Measurements from ENCODE around the gene PCSK6. TPM values are rescaled to one million over a fixed set of nuclear protein-coding genes. Genes with fewer than 3 reads are reported as not detected.
A peak's percentile ranks its signal among the peaks of the same experiment; 100 is the strongest.

The PCSK6 gene
- total and polyA plus RNA-seq, 2 of the 8 experiments (the other 6 are each of a cell fraction or from before 2014, with no cell fraction given) = 1.9 to 4.0 TPM

- Histone ChIP-seq H2BK5ac (ENCODE audit: low read depth, low read length) (no peak overlapping the region), H2BK20ac (ENCODE audit: low read length) (no peak overlapping the region), H4K8ac (ENCODE audit: extremely low read depth, insufficient read depth, low read length) (no peak overlapping the region), H3K56ac (replicated peaks; ENCODE audit: insufficient read length, low read depth, low read length) (no peak overlapping the region), H4K5ac (ENCODE audit: insufficient read length, low read depth, low read length) (no peak overlapping the region), H2BK120ac (replicated peaks; ENCODE audit: low read depth, low read length) (no peak overlapping the region), H3K4me2 (ENCODE audit: insufficient read depth in 1 of 2, low read depth in 2 of 2, low read length in 2 of 2) (no peak overlapping the region), H3K18ac (ENCODE audit: extremely low read depth, low read length) (no peak overlapping the region), H3K9me3 (ENCODE audit: insufficient read depth in 2 of 2, low read depth in 1 of 2, low read length in 1 of 2) (peaks cover 0 to 6% of the 10 kb centered on the region in 2 experiments; a peak in 2 of 4 replicates), H2AK5ac (ENCODE audit: low read depth, low read length) (no peak overlapping the region), H3K23me2 (ENCODE audit: low read depth, low read length) (peaks cover 6% of the 10 kb centered on the region; the same call in 1 of the 2 replicates), H3K27ac (ENCODE audit: low read depth, low read length) (no peak overlapping the region), H3K14ac (ENCODE audit: insufficient read length) (no peak overlapping the region), H3K23ac (ENCODE audit: insufficient read length) (no peak overlapping the region), H3K27me3 (replicated peaks in 1 of 4; ENCODE audit: control insufficient read depth in 3 of 4, extremely low read depth in 1 of 4, insufficient read depth in 3 of 4, low read length in 3 of 4) (peaks cover 10 to 32% (median 25%) of the 10 kb centered on the region in 4 experiments), H2BK15ac (ENCODE audit: low read length) (no peak overlapping the region), H4K20me1 (replicated peaks in 1 of 2; ENCODE audit: control insufficient read depth in 1 of 2, insufficient read depth in 2 of 2, low read length in 2 of 2) (peaks cover 0 to 1% of the 10 kb centered on the region in 2 experiments), H3K4me1 (replicated peaks in 1 of 4; ENCODE audit: control insufficient read depth in 3 of 4, insufficient read depth in 4 of 4, low read length in 3 of 4) (peaks cover 0 to 26% (median 14%) of the 10 kb centered on the region in 4 experiments; a peak in 5 of 7 replicates), H3K36me3 (ENCODE audit: control insufficient read depth in 2 of 4, insufficient read depth in 4 of 4, low read length in 3 of 4) (peaks cover 0 to 6% (median 0%) of the 10 kb centered on the region in 4 experiments; a peak in 1 of 8 replicates), H2AFZ (ENCODE audit: low read length) (no peak overlapping the region), H2BK12ac (ENCODE audit: low read depth, low read length) (no peak overlapping the region), H3K79me1 (ENCODE audit: low read depth, low read length) (no peaks in the 10 kb centered on the region), H3K79me2 (ENCODE audit: control insufficient read depth in 1 of 2, insufficient read depth in 2 of 2, low read length in 2 of 2) (no peaks in the 10 kb centered on the region), H3K4me3 (ENCODE audit: extremely low read depth in 1 of 4, insufficient read depth in 2 of 4, low read depth in 3 of 4, low read length in 4 of 4) (no peak overlapping the region), H3K4ac (replicated peaks; ENCODE audit: insufficient read length, low read depth, low read length) (no peak overlapping the region), H4K91ac (replicated peaks; ENCODE audit: insufficient read length, low read length) (no peak overlapping the region), H3K9ac (replicated peaks in 1 of 4; ENCODE audit: extremely low read depth in 1 of 4, low read depth in 3 of 4, low read length in 3 of 4) (no peak overlapping the region)
- ChIA-PET CTCF (ENCODE audit: partially characterized antibody) (interaction anchor here (0.6 to 3.3 kb wide), 5 partner anchors 9 to 172 kb away, joined by 3 to 19 read pairs (median 4); no protein-coding TSS in a partner anchor), POLR2A (ENCODE audit: partially characterized antibody) (interaction anchor here (0.7 kb wide), 1 partner anchor 9 kb away, joined by 3 read pairs; no protein-coding TSS in a partner anchor)
- 97% methylated on average over 7 of the region's 7 CpGs; no CpG with 5 or more reads in 1 of the 2 experiments for WGBS, 2 experiments (ENCODE audit: extremely low coverage in 1 of 2, insufficient coverage in 1 of 2, insufficient read length in 1 of 2, insufficient replicate concordance in 2 of 2, low coverage in 1 of 2, low lambda C conversion rate in 2 of 2, missing lambda C conversion rate in 1 of 2)
- FAIRE-seq = no peak
- DNase-seq (ENCODE audit: low read depth in 1 of 2, low spot score in 2 of 2) = peak in 1 of 2 experiments; percentile 37
- TF ChIP-seq ASH2L (IDR thresholded peaks at IDR 0.05; ENCODE audit: low read length) (no peak), SP4 (IDR thresholded peaks at IDR 0.05; ENCODE audit: low read length) (no peak), POLR2A (IDR thresholded peaks at IDR 0.05; ENCODE audit: control extremely low read depth in 1 of 2, low read depth in 2 of 2, low read length in 2 of 2) (no peak), GTF2F1 (IDR thresholded peaks at IDR 0.05; ENCODE audit: borderline replicate concordance, low read depth, low read length) (no peak), SRF (IDR thresholded peaks at IDR 0.05; ENCODE audit: low read depth, low read length) (no peak), SP1 (IDR thresholded peaks at IDR 0.05; ENCODE audit: low read depth, low read length) (no peak), RAD21 (IDR thresholded peaks at IDR 0.05 in 1 of 2, conservative IDR thresholded peaks at IDR 0.05 in 1 of 2; ENCODE audit: low read depth in 2 of 2, low read length in 2 of 2) (no peak), SP2 (IDR thresholded peaks at IDR 0.05; ENCODE audit: low read length) (no peak), TCF12 (IDR thresholded peaks at IDR 0.05; ENCODE audit: low read depth, low read length) (no peak), RFX5 (IDR thresholded peaks at IDR 0.05; ENCODE audit: borderline replicate concordance, low read depth, low read length) (no peak), CREB1 (IDR thresholded peaks at IDR 0.05) (no peak)
- TF ChIP-seq, protein P1, sequence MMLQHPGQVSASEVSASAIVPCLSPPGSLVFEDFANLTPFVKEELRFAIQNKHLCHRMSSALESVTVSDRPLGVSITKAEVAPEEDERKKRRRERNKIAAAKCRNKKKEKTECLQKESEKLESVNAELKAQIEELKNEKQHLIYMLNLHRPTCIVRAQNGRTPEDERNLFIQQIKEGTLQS (IDR thresholded peaks at IDR 0.05; ENCODE audit: insufficient read depth, low read depth, low read length) = no peak
These were observed 3.5 kb upstream of the PCSK6 start for GRCh38 chr15:101492766-101493692.

Data from H1 (cell line).